Stromal cell of bone marrow (primary cell): ENCODE measurements around the gene PTRH1.
"Not testable (repeated sequence)": the region's sequence is repeated elsewhere in the genome, so short reads cannot be mapped to it uniquely, and the experiment has no call there.

Experiments used
- DNase-seq: peaks from one replicate; pipeline ENCODE4 v3.0.0-alpha.2; 2012; ENCODE audit warnings: low read depth

The PTRH1 gene, protein sequence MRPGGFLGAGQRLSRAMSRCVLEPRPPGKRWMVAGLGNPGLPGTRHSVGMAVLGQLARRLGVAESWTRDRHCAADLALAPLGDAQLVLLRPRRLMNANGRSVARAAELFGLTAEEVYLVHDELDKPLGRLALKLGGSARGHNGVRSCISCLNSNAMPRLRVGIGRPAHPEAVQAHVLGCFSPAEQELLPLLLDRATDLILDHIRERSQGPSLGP

DNA sequence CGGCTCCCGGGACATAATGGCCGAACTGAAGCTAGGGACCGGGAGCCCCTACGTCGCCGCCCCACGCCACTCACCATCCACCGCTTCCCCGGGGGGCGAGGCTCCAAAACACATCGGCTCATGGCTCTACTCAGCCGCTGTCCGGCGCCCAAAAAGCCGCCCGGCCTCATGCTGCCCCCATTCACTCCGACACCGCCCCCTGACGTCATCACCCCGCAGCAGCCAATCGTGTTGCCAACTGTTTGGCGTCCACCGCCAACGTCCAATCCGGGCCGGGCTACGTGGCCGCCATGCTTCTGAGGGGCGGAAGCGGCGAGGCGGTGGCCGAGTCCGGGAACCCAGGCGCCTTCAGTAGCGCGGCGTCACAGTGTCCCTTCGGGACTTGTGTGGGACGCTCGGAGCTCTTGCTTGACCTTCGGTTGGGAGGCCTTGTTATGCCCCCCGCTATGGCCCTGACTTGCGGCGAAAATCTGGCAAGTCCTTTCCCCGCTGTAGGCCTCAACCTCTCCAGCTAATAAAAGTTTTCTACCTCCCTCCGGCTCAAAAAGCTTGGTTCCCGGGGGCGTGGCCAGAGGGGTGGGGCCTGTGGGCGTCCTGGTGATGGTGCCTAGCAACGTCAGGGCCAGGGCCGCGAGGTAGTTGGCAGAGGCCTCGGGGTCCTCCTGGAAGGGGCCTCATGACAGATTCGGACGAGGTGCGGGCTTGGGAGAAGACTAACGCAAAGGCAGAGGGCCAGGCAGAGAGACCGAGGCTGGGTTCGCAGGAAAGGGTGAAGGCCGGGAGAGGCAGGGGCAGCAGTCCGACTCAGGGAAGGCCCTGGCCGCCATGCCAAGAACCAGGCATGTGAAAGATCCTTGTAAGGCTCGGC, at the start of gene PTRH1, which contains the start of gene TTC16:
Gene PTRH1, minus strand, starts transcription at position 194 of the 868 bp plus-strand sequence. Its CDS starts 24 bp downstream, at position 170.
Gene TTC16, plus strand, starts transcription at position 610 of the 868 bp plus-strand sequence. Its CDS starts 67 bp downstream, at position 677.
- DNase-seq: peak; percentile 93

DNA sequence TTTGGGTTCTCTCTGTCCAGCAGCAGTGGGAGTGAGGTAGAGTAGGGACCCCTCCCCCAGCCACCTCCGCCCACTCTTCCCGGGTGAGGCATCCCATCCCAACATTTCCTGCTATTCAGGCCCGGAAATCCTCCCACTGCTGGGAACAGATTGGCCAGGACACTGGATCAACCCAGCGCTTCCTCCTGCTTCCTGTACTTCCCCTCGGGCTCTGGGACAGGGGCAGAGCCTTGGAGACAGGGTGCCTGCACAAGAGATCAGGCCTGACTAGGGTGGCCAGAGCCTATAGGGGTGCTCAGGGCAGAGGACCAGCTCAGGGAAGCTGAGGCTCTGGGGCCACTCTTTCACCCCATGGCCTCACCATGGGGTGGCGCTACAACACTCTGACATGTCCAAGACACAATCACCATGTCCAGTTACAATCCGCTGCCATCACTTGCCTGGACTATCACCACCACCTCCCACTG, 48.5 kb upstream of the PTRH1 start:
- DNase-seq: no peak

DNA sequence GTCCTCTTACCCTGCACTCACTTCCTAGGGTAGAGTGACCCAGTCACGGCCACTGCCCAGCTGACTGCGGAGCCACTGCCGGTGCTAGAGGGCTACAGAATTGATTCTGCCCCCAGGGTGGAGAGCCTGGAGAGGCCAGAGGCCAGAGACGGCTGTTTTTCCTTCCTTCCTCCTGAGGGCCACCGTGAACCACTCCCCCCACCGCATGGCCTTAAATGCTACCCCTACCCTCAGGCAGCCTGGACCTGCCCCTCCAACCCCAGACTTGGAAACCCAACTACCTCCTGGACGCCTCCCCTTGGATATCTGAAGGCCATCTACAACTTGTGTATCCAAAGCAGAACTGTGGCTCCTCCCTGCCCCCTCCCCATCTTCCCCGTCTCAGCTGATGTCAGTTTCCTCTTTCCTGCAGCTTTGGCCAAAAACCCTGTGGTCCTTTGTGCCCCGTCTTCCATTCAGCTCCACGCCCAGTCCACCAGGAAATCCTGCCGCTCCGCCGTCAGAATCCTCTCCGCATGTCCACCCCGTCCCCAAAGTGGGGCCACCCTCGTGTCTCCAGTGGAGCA, 46.7 kb upstream of the PTRH1 start:
- DNase-seq: no peak

DNA sequence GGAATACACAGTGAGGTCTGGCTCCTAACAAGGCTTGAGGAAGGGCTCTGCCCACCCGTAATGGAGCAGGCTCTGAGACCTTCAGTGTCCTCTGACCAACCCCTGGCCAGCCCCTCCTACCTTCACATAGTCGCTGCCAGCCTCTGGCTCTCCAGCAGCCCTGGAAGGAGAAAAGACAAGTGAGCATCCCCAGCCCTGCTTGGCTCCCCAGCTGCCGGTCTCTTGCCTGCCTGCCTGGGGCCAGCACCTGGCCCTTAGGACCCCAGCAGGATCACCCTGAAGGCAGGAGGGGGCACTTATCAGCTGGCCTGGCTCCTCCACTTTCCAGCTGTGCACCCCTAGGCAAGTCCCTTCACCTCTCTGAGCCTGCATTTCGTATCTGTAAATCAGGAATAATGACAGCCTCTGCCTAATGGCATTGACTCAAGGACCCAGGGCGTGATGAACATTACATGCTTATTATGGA, 46.1 kb upstream of the PTRH1 start:
- DNase-seq: no peak

DNA sequence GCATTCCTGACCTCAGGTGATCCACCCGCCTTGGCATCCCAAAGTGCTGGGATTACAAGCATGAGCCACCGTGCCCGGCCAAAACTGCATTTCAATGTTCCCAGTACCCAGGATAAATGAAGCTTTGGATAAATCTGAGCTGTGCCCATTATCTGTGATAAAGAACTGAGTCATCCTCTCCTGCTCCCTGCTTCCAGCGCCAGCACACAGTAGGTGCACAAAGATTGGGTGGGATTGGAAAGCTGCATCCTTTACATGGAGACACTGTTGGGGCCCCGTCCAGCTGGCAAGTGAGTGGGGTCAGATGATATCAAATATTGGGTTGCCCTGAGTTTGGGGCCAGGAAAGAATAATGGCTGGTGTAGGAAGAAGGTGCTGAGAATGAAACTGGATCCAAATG, 45.6 kb upstream of the PTRH1 start:
- DNase-seq: no peak

DNA sequence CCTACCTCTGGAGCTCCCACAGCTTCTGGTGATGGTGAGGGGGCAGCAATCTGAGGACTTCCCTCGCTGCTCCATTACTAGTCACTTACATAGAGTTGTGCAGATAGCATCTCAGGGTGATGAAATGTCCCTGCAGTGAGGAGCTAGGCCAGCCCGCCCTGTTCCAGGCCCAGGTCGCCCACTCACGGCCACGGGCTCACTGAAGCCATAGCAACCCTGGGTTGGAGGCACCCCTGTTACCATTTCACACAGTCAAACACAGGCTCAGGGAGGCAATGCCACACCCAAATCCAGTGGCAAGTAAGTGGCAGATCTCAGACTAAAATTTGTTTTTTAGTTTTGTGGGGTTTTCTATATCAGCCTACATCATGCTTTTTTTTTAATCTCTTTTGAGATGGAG, 43.4 kb upstream of the PTRH1 start:
- no peak for DNase-seq

DNA sequence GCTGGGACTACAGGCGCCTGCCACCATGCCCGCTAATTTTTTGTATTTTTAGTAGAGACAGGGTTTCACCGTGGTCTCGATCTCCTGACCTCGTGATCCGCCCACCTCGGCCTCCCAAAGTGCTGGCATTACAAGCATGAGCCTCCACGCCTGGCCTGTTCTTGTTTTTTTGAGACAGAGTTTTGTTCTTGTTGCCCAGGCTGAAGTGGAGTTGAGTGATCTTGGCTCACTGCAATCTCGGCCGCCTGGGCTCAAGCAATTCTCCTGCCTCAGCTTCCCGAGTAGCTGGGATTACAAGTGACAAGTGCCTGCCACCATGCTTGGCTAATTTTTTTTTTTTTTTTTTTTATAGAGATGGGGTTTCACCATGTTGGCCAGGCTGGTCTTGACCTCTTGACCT, 41.3 kb upstream of the PTRH1 start:
- DNase-seq: not testable (repeated sequence)

DNA sequence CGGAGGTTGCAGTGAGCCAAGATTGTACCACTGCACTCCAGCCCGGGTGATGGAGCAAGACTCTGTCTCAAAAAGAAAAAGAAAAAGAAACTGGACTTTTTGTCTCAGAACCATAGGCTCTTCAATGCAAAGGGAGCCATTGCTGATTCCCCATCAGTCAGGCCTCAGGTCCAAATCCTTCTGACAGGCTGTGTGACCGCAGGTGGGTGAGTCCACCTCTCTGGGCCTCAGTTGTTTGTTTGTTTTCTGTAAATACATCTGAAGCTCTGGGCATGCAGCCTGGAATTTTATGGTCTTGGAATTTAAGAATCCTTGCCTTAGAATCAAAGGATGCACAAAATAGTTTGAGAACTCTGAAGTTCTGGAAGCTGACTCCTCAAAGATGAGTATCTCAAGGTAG, 40.8 kb upstream of the PTRH1 start:
- no peak for DNase-seq

DNA sequence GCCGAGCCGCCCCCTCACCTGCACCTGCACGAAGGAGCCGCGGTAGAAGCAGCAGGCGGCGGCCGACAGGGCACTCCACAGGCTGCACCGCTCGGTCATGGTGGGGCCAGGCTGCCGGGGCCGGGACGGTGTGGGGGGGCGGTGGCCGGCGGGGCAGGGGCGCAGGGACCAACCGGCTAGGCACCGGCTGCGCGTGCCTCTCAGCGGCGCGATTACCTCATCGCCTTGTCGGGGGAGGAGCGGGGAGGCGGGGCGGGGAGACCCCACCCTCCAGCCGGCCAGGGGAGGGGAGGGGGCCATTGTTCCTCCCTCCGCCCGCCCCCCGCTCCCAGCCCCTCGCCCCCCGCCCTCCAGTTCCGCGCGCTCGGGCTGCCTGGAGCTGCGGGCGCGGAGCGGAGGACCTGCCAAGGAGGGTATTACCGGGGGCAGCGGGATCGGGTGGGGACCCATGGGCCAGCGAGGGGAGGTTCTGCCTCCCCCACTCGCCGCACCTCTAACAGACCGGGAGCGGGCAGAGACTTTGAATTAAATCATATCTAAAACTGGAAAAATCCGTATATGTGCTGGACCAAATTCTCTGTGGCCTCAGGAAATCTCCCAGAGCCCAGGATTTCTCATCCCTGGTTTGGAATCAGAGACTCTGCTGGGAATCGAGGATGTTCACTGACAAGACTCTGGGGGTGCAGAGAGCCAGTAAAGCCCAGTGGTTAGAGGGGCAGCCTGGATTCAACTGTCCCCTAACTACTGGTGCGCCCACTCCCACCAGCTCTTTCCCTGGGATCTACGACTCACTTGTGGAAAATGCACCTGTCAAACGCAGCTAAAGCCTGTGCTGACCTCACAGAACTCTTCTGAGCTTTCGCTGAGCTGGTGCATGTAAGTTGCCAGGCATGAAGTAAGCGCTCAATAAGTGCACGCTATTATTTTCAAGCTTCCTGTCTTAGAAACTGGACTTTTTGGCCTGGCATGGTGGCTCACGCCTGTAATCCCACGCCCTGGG, 39.9 kb upstream of the PTRH1 start:
- DNase-seq: no peak

DNA sequence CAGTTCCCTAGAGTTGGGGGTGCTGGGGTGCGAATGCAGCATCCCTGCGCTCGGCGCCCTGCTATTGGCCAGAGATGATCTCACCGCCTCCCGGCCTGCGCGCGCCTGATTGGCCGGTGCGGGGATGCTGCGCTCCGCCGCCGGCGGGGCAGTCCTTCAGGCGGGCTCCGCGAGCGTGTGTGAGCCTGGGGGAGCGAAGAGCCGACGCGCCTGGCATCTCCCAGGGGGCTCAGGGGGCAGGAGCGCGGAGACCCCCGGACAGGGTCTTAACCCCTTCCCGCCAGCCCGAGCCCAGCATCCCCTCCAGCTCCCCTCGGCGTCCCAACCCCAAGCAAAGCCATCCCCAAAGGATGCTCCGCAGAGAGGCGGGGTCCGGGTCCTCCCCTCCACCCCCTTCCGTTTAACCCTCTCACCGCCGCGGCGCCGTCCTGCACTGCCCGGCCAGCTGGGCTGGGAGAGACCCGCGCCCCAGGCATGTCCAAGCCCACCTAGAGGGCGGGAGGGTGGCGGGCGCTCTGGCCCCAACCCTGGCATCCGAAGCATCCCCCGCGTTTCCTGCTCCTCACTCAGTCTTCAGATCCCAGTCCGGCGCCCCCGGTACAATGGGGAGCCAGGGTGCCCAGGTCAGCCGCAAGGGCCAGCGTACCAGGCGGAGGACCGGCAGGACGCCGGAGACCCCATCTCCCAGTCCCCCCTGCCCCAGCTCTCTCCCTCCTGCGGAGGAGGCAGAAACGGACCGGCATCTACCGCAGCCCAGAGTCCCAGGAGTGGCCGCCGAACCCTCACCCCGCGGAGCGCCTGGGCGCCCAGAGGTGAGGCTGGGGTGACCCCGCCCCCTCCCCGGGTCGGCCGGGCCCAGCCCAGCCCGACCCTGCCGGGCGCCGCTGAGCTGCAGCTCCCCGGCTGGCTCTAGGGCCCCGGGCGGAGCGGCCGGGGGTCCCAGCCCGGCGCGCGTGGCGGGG, 38.9 kb upstream of the PTRH1 start:
- DNase-seq: no peak

DNA sequence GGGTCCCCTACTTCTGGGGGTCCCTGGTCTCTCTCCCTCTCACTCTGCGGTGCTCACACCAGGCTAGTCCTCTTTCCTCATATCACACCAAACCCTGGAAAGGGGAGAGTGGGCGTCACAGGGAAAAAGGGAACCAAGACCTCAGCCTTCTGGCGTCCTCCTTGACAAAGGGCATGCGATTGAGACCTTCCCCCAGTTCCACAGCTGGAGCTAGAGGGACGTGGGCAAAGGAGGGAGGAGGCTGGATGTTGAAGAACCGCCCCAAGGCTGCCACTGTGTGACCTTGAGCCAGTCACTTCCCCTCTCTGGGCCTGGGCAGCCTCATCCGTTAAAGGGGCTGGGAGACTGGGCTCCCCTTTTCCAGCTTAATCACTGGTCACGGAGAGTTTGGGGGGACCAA, 38.2 kb upstream of the PTRH1 start:
- DNase-seq: no peak

DNA sequence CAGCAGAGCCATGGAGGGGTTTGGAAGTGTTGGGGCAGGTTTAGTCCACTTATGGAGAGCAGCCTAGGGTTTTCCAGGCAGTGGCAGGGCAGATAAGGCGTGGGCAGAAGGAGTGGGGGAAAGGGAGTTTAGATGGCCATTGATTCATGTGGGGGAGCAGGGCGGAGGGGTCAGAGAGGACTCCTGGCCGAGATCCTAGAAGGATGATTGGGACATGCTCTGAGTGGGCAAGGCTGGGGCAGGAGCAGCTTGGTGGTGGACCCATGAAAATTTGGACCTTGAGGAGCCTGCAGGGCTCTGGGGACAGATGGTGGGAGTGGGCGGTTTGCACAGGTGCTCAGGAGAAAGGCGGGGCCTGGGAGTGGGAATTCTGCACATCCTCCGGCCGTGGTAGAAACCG, 37.7 kb upstream of the PTRH1 start:
- DNase-seq: no peak

DNA sequence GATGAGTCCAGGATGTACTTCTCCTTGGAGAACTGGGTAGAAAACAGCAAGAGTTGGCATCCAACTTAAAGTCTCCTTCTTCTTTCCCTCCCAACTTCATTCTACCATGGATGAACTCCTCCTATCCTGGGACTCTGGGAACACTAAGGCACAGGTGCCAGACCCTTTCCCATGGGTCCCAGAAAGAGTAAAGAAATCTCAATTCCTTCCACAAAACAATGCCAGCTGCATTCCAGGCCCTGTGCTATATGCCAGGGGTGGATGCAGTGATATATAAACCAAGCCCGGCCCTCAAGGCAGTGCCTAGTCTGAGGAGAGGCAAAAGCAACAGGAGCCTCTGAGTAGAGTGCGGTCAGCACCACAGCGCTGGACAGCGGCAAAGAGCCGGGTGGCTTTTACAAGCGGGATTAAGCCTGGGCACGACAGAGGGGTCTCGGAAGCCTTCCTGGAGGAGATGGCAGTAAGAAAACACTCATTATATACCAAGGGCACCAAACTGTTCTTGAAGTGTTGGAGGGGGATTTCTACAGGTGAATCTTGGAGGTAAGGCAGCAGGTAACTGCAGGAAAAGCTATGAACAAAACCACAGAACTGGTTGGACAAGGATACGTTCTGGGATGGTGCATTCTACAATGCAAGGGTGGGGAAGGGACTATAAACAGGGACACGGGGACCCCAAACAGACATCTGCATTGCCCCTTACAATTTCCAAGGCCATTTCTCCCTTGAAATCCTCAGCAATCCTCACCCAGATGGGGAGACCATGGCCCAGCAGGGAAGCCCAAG, 36.0 kb upstream of the PTRH1 start:
- no peak for DNase-seq

DNA sequence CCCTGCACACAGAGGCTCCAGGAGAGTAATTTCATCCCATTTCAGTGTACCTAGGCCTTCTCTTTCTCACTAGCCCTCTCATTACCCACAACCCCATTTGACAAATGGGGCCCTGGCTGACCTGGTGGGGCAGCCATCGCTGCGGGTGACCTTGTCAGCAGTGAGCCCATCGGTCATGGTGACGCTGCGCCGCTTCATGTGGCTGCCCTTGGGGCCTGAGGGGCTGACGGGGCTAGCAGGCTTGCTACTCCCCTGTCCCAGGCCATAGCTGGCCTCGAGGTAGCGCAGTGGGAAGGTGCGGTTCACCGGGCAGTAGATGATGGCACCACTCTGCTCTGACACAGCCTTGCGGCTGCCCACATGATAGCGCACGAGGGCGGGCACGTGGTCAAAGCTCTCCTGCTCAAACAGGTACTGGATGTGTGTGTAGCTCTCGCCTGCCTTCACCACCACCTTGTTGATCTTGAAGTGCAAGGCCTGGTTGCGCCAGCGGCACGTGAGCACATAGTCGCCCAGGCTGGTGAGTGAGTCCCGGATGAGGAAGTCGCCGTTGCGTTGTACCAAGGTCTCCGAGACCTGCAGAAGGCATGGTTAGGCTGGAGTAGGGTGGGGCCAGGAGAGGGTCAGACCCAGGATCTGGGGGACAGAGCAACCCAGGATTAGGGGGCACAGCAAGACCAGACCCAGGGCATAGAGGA, 33.8 kb upstream of the PTRH1 start:
- DNase-seq: no peak

DNA sequence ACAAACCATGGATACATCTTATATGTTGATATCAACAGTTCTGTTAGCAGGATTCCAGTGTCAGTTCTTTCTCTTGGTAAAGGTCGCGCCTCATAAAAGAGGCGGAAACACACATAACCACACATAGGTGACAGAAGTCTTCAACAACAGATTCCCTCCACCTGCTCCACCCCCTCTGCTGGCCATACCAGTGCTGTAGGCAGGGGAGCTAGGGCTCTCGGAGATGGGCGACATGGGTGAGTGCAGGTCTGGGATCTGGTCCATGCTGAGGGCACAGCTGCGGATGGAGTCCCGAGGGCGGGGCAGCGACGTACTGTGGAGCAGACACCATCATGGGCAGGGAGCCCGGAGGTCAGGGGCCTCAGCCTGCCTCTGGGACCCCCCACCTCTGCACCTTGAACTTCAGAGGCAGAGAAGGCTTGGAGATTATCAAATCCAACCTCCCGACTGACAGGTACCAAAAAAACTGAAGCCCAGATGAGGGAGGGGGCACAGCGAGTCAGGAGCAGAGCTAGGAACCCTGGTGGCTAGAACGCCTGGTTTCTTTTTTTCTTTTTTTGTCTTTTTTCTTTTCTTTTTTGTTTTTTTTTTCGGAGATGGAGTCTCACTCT, 31.6 kb upstream of the PTRH1 start:
- DNase-seq: no peak

DNA sequence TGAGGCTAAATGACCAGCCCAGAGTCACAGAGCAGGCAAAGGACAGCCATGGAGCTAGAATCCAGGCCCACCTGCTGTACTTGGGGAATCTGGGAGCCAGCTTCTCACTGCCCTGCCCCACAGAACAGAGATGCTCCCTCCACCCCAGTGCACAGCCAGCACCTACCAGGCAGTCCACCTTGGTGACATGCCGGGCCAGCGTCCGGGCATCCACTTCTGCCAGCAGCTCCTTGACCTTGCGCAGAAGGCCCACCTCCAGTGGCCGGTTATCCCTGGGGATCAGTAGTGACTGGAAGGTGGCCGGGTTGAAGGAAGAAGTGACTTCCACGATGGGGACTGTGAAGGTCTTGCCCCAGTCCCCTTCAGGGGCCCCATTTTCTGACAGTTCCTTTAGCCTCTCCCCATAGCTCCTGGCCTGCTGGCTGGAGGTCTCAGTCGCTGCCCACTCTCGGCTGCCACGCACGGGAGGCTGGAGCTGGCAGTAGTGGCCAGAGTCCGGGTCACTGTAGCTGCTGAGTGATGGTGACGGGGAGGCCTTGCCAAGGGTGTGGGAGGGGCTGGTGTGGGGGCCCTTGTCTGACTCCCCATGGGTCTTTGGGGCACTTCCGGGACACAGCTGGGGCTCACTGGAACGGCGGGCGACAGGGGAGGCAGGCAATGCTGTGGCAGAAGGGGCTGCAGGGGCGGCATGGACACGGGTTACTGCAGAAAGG, 29.1 kb upstream of the PTRH1 start:
- DNase-seq: no peak

DNA sequence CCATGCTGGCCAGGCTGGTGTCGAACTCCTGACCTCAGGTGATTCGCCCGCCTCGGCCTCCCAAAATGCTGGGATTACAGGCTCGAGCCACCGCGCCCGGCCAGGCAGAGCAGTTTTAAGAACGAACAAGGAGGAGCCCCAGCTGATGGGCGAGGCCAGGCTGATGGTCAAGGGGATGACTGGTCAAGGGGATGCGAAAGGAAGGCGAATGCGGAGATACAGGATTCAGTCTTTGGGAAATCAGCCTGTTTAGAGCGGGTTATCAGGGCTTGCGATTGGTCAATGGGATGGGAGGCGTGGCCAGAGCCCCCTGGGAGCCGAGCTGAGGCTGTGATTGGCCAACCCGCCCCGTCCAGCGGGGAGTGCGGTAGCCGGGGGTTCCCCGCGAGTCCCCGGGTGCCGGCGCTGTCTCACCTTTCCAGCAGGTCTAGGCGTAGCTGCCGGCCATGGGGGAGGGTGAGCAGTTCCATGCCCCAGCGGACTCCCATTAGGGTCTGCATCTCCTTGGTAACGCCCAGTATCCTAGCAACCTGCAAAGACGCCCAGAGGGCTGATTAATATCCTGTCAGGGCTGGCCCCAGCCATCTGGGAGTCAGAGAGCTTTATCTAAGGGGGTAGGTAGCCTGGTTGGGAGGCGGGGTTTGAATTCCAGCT, 27.1 kb upstream of the PTRH1 start:
- DNase-seq: peak; percentile 50
